HPDE6-E6E7 (cell line): ENCODE results near the gene IL17RC.
"Not testable (repeated sequence)": the region's sequence is repeated elsewhere in the genome, so short reads cannot be mapped to it uniquely, and the experiment has no call there.

Experiments used
- DNase-seq: peaks from one replicate; pipeline ENCODE4 v3.0.0; 2011; ENCODE audit warnings: missing footprints; ENCODE audit errors: extremely low spot score

The IL17RC gene

DNA sequence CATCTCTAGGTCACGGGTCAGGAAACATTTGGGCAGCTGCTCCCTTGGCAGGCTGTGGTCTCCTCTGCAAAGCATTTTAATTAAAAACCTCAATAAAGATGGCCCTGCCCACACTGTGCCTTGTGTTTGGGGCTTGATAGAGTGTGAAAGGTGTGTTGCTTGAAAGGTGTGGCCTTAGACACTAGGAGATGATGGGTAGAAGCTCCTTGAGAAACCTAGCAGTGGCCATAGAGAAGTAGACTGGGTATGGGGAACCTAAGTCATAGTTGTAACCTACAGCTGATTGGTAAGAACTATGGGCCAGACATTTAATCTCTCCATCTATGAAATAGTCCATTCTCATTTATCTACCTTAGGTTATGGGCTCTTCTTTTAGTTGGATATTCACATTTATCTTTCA, 23.2 kb upstream of the IL17RC start:
- no peak for DNase-seq

DNA sequence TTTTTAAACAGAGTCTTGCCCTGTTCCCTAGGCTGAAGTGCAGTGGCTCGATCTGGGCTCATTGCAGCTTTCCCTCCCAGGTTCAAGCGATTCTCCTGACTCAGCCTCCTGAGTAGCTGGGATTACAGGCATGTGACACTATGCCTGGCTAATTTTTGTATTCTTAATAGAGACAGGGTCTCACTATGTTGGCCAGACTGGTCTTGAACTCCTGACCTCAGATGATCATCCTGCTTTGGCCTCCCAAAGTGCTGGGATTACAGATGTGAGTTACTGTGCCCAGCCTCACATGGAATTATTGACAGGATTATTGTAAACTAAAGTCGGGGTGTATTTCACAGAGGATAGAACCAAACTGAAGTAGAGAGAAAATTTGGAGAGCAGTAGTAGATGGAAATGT, 21.2 kb upstream of the IL17RC start:
- DNase-seq = not testable (repeated sequence)

DNA sequence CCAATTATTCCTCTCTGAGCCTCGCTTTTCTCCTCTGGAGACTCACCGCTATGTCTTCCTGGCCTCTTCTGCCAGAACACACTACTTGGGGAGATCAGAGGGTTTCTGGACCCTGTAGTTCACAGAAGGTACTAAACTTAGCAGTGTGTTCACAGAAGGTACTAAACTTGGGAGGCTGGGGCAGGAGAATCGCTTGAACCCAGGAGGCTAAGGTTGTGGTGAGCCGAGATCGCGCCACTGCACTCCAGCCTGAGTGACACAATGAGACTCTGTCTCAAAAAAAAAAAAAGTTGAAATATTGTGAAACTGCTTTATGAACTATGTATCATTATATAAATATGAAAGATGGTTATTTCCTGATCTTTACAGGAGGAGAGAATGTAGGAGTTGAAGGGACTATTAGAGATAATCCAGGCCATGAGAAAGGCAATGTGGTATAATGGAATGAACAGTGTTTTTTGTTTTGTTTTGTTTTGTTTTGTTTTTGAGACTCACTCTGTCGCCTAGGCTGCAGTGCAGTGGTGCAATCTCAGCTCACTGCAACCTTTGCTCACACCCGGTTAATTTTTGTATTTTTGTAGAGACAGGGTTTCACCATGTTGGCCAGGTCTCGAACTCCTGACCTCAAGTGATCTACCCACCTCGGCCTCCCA, 20.0 kb upstream of the IL17RC start:
- DNase-seq = not testable (repeated sequence)

- DNase-seq = peak; percentile 50
Observed at GRCh38 chr3:9897408-9898372, 19.2 kb upstream of the IL17RC start.

- no peak for DNase-seq
Observed at GRCh38 chr3:9898467-9899241, 18.2 kb upstream of the IL17RC start.

- no peak for DNase-seq
Observed at GRCh38 chr3:9899289-9899791, 17.6 kb upstream of the IL17RC start.

DNA sequence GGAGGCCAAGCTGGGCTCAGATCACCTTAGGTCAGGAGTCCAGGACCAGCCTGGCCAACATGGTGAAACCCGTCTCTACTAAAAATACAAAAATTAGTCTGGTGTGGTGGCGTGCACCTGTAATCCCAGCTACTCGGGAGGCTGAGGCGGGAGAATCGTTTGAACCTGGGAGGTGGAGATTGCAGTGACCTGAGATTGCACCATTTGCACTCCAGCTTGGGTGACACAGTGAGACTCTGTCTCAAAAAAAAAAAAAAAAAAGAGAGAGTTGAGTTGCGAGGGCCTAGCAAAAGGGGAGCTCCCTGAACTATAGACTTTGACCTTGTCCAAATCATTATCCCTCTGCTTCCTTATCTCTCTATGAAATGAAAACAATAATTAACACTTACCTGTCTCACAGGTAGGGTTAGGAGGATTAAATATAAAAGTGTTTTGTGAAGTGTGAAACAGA, 15.9 kb upstream of the IL17RC start:
- DNase-seq = not testable (repeated sequence)

- no peak for DNase-seq
Observed at GRCh38 chr3:9901967-9902366, 14.9 kb upstream of the IL17RC start.

DNA sequence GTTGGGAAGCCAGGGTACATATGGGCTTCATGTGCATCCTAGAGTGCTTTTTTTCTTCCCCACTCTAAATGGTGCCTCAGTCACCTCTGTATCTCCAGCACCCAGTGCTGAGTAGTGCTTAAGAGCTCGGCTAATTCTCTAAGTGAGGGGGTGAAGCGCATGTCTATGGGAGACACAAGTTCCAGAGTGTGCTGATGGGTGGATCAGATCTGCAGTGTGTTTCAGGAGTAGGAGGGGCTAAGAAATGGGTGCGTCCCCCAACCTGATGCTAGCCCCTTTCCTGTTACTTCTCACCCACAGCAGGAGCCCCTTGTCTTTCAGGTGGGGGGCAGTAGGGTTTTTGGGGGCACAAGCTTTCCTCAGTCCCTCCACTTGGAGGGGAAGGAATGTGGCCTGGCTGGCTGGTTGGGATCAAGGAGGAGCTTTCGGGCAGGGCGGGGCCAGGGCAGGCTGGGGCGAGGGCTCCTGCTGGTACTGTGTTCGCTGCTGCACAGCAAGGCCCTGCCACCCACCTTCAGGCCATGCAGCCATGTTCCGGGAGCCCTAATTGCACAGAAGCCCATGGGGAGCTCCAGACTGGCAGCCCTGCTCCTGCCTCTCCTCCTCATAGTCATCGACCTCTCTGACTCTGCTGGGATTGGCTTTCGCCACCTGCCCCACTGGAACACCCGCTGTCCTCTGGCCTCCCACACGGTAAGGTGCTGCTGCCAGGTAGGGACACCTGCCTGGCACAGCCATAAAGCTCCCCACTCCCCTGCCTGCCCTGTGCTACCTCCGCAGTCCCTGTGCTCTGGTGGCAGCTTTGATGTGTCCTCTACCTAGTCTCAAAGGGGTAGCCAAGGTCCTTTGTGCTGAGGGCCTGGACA, 14.3 kb upstream of the IL17RC start, which contains the start of gene IL17RE:
Gene IL17RE (plus strand): TSS at position 477 of the 866 bp plus-strand sequence. CDS start 85 bp downstream, at position 562.
- DNase-seq = no peak

DNA sequence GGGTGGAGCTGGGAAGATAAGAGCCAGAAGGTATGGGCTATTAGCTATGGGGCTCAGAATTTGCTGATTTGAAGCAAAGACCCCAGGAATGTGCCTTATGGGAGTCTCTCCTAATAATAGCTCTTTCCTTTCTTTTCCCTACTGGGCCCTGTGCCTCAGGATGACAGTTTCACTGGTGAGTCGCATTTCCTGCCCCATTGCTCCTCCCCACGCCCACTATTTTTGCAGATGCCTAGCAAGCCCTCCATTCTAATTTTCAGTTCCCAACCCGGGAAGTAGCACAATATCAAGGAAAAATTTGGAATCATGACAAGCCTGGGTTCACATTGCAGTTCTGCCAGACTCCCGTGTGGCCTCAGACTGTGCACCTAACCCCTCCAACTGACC, 13.7 kb upstream of the IL17RC start:
- DNase-seq = no peak

GRCh38 chr3:9903904-9904303, 13.0 kb upstream of the IL17RC start:
- no peak for DNase-seq

GRCh38 chr3:9906480-9906879, 10.4 kb upstream of the IL17RC start:
- DNase-seq = no peak

- DNase-seq = no peak
Observed at GRCh38 chr3:9908286-9908685, 8.6 kb upstream of the IL17RC start.

DNA sequence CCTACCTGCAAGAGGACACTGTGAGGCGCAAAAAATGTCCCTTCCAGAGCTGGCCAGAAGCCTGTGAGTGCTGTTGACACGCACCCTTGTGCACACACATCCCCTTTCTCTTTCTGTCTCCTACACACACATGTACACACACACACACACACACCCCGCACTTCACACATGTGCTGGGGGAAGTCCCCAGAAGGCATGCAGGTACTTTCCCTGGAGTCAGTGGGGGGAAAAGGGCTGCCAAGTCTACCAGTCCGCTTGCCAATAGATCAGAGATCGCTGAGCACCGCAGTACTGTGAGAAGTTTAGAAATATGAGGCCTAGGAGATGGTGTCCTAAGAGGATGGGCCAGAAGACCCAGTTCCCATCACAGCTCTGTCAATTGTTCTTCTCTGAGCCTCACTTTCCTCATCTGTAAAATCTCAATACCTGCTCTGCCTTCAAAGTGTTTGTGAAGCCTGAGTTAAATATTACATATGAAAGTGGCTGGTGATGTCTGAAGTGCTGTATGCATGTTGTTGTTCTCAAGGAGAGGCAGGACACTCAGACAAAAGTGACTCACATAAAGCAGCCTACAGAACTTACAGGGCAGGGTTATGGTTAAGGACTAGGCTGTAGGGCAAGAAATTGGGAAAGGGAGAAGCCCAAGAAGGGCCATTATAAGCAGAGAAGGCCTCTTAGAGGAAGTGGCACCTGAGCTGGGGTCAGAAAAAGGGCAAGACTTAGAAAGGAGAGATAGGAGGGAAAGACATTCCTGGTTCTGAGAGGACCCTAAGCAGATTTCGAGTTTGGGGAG, 7.5 kb upstream of the IL17RC start:
- DNase-seq = no peak

- DNase-seq = no peak
Observed at GRCh38 chr3:9911863-9912262, 5.0 kb upstream of the IL17RC start.

DNA sequence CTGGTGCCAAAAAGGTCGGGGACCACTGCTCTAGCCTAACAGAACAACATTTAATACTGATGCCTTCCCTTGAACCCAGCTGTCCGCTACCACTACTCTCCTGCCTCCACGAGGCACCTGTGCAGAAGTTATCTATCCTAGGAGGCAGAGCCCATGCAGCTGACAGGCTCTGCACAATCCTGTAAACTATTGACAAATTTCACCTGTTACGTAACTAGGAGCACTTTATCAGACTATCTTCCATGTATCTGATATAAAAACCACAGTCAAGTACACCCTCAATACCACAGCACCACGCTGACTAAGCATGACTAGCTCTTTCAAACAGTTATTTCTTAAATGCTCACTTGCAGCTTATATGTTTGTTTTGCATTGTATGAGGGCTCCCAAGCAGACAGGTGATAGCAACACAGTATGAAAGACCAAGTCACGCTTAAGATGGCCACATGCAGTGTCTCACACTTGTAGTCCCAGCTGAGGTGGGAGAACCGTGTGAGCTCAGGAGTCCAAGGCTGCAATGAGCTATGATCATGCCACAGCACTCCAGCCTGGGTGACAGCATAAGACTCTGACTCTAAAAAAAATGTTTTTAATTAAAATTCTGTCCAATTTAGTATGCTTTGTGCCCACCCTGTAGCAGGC, 4.5 kb upstream of the IL17RC start:
- no peak for DNase-seq

- DNase-seq = no peak
Observed at GRCh38 chr3:9913601-9914000, 3.3 kb upstream of the IL17RC start.

- no peak for DNase-seq
Observed at GRCh38 chr3:9914011-9914410, 2.9 kb upstream of the IL17RC start.

DNA sequence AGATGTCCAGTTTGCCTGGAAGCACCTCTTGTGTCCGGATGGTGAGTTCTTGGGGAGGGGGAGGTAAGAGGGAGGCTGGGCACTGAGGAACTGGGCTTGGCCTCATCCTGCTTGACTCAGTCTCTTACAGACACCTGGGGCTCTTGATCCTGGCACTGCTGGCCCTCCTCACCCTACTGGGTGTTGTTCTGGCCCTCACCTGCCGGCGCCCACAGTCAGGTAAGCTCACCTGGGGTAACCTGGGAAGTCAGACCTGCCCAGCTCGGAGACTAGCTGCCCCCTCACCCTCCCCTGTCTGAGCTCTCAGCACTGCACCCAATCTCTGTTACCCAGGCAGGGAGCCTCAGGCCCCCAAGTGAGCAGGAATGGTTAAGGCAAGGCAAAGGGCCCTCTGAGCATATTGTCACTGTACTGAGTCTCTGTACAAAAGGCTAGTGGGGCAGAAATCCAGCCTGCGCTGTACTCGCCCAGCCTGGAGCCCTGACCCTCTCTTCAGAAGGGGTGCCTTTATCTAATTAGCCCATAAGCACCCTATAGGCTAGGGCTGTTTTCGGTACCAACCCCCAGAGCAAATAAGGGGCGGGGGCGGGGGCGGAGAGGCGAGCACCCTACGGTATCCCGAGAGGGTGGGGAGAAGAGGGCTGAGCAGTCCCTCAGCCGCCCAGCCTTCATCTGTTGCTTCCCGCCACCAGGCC, 2.2 kb upstream of the IL17RC start:
- no peak for DNase-seq
